ENCODE data around the gene SLC30A2. TPM values are rescaled to one million over a fixed set of nuclear protein-coding genes. Genes with fewer than 3 reads are reported as not detected.
A peak's percentile ranks its signal among the peaks of the same experiment; 100 is the strongest.

The SLC30A2 gene
- polyA plus RNA-seq, 3 donors = not detected

DNA sequence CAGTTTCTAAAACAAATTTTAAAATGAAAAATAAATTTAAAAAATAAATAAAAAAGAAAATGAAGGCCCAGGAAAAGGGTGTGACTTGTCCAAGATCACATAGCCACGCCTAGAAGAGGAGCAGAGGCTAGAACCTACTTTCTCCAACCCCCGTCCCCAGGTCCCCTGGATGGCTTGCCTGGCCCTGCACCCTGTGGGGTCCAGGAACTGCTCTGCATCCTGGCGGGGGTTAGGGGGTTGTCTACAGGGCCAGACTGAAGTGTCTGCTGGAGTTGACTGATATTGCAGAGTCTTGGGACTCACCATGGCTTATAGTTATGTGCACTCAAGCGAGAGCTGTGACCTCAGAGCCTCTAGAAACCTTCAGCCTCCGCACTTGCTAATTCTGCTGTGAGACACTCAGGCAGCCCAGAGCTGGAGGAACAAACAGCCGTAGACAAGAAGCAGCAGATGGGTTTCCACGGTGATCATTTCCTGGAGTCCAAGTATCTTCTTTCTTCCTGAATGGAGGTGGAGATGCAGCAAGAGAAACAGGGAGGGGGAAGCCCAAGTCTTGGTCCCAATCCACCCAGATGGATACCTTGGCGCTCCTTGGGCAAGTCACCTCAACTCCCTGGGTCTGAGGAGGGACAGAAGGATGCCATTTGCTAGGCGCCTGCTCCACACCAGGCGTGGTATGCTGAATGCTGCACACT lies 29.5 kb downstream of the SLC30A2 start:
- H3K4me3 Mint-ChIP-seq = peak overlapping the region in 1 of 2 donors; percentile 70
- H3K9ac ChIP-seq (ENCODE audit: insufficient read depth, low read length, poor library complexity, severe bottlenecking) = no peak overlapping the region
- H3K4me3 ChIP-seq (replicated peaks in 1 of 3; ENCODE audit: low read depth in 2 of 3, low read length in 3 of 3) = peak overlapping the region in 1 of 3 experiments; percentile 44
- H3K9me3 Mint-ChIP-seq = peaks cover 0 to 4% (median 0%) of the 10 kb centered on the region in 7 donors
- no peaks in the 10 kb centered on the region for H3K36me3 ChIP-seq (replicated peaks in 1 of 2; ENCODE audit: control insufficient read depth in 1 of 2, insufficient read depth in 2 of 2, low read length in 2 of 2)
- no peaks in the 10 kb centered on the region for H3K9me3 ChIP-seq (replicated peaks in 1 of 2; ENCODE audit: control insufficient read depth in 1 of 2, insufficient read depth in 1 of 2, low read length in 2 of 2)
- H3K4me1 Mint-ChIP-seq = peaks cover 52% of the 10 kb centered on the region
- H3K79me2 ChIP-seq (ENCODE audit: insufficient read depth, low read length) = no peaks in the 10 kb centered on the region
- intact Hi-C loops (cut with micrococcal nuclease) = no loop called here
- H3K27me3 ChIP-seq (ENCODE audit: control insufficient read depth in 2 of 2, insufficient read depth in 2 of 2, low read length in 2 of 2) = peaks cover 0 to 2% of the 10 kb centered on the region in 2 donors
- peak overlapping the region; percentile 57 for H3K4me2 ChIP-seq (replicated peaks; ENCODE audit: extremely low read depth, low read length, poor library complexity, severe bottlenecking)
- peaks cover 5 to 18% (median 11%) of the 10 kb centered on the region in 3 donors for H3K27me3 Mint-ChIP-seq (ENCODE audit: low read depth in 3 of 3)
- H4K20me1 ChIP-seq (ENCODE audit: insufficient read depth, low read length) = no peaks in the 10 kb centered on the region
- peak overlapping the region; percentile 39 to 48 for H3K27ac ChIP-seq (ENCODE audit: low read depth in 1 of 2, low read length in 2 of 2)
- TF ChIP-seq, protein P1, sequence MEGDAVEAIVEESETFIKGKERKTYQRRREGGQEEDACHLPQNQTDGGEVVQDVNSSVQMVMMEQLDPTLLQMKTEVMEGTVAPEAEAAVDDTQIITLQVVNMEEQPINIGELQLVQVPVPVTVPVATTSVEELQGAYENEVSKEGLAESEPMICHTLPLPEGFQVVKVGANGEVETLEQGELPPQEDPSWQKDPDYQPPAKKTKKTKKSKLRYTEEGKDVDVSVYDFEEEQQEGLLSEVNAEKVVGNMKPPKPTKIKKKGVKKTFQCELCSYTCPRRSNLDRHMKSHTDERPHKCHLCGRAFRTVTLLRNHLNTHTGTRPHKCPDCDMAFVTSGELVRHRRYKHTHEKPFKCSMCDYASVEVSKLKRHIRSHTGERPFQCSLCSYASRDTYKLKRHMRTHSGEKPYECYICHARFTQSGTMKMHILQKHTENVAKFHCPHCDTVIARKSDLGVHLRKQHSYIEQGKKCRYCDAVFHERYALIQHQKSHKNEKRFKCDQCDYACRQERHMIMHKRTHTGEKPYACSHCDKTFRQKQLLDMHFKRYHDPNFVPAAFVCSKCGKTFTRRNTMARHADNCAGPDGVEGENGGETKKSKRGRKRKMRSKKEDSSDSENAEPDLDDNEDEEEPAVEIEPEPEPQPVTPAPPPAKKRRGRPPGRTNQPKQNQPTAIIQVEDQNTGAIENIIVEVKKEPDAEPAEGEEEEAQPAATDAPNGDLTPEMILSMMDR (IDR thresholded peaks at IDR 0.05) = no peak
- peak overlapping the region; percentile 18 for H2AFZ ChIP-seq (ENCODE audit: insufficient read depth, low read depth, low read length, poor library complexity, severe bottlenecking)
- DNase-seq = no peak
- WGBS (ENCODE audit: insufficient coverage) = 50% methylated on average over 5 of the region's 10 CpGs
- peaks cover 0 to 5% of the 10 kb centered on the region in 2 donors for H3K36me3 Mint-ChIP-seq
- peaks cover 46 to 52% of the 10 kb centered on the region in 2 donors for H3K4me1 ChIP-seq (ENCODE audit: control insufficient read depth in 1 of 2, insufficient read depth in 2 of 2, low read length in 2 of 2)
- H3K27ac Mint-ChIP-seq = peak overlapping the region; percentile 32 to 77 (median 68)

DNA sequence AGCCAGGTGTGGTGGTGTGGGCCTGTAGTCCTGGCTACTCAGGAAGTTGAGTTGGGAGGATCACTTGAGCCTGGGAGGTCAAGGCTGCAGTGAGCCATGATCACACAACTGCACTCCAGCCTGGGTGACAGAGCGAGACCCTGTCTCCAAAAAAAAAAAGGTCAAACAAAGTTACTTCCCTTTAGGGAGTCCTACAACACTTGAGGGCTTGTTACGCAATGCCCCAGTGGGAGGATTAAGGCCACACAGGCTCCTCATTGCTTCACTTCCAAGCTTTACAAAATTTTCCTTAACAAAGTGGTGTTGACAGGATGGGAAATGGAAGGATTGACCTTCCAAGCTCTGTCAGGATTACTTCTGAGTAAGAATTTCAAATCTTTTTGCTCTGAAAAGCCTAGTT lies 30.6 kb downstream of the SLC30A2 start:
- H3K36me3 Mint-ChIP-seq = peaks cover 0 to 5% of the 10 kb centered on the region in 2 donors
- Histone ChIP-seq H2AFZ (ENCODE audit: insufficient read depth, low read depth, low read length, poor library complexity, severe bottlenecking) (no peak overlapping the region), H3K27me3 (ENCODE audit: control insufficient read depth in 2 of 2, insufficient read depth in 2 of 2, low read length in 2 of 2) (no peaks in the 10 kb centered on the region), H4K20me1 (ENCODE audit: insufficient read depth, low read length) (no peaks in the 10 kb centered on the region), H3K4me1 (ENCODE audit: control insufficient read depth in 1 of 2, insufficient read depth in 2 of 2, low read length in 2 of 2) (peaks cover 46 to 52% of the 10 kb centered on the region in 2 donors), H3K27ac (ENCODE audit: low read depth in 1 of 2, low read length in 2 of 2) (peak overlapping the region; percentile 38 to 40), H3K79me2 (ENCODE audit: insufficient read depth, low read length) (no peaks in the 10 kb centered on the region), H3K36me3 (replicated peaks in 1 of 2; ENCODE audit: control insufficient read depth in 1 of 2, insufficient read depth in 2 of 2, low read length in 2 of 2) (no peaks in the 10 kb centered on the region), H3K4me2 (replicated peaks; ENCODE audit: extremely low read depth, low read length, poor library complexity, severe bottlenecking) (peak overlapping the region; percentile 36), H3K9ac (ENCODE audit: insufficient read depth, low read length, poor library complexity, severe bottlenecking) (no peak overlapping the region), H3K4me3 (replicated peaks in 1 of 3; ENCODE audit: low read depth in 2 of 3, low read length in 3 of 3) (peak overlapping the region in 1 of 3 experiments; percentile 4), H3K9me3 (replicated peaks in 1 of 2; ENCODE audit: control insufficient read depth in 1 of 2, insufficient read depth in 1 of 2, low read length in 2 of 2) (no peaks in the 10 kb centered on the region)
- peak overlapping the region in 1 of 2 donors; percentile 64 for H3K4me3 Mint-ChIP-seq
- intact Hi-C loops (cut with micrococcal nuclease) = no loop called here
- TF ChIP-seq, protein P1 (IDR thresholded peaks at IDR 0.05) = no peak
- peak; percentile 76 to 92 (median 91) for DNase-seq
- H3K27me3 Mint-ChIP-seq (ENCODE audit: low read depth in 3 of 3) = peaks cover 3 to 11% (median 5%) of the 10 kb centered on the region in 3 donors
- H3K9me3 Mint-ChIP-seq = peaks cover 0 to 4% (median 0%) of the 10 kb centered on the region in 7 donors
- peak overlapping the region; percentile 81 to 92 (median 86) for H3K27ac Mint-ChIP-seq
- 0% methylated on average over 1 of the region's 2 CpGs for WGBS (ENCODE audit: insufficient coverage)
- peaks cover 52% of the 10 kb centered on the region for H3K4me1 Mint-ChIP-seq

Measured in CD14-positive monocyte (primary cell).